HT1080 (cell line): Measurements from ENCODE around the gene ABCC4. TPM values are rescaled to one million over a fixed set of nuclear protein-coding genes. Genes with fewer than 3 reads are reported as not detected.
A peak's percentile ranks its signal among the peaks of the same experiment; 100 is the strongest.
"Not testable (repeated sequence)": the region's sequence is repeated elsewhere in the genome, so short reads cannot be mapped to it uniquely, and the experiment has no call there.

Experiments
- DNase-seq: peaks from one replicate; pipeline ENCODE4 v3.0.0-alpha.2; 2015; ENCODE audit warnings: low read depth
- total RNA-seq: library from RNA; depleted of rRNA; stranded (reverse); fragments of >200 nt; shearing (Covaris generic); gene quantifications from 2 replicates; pipeline ENCODE4 v1.2.3, GENCODE V29; 2014

Gene ABCC4
- total RNA-seq, 1 experiment from 2014 or later: 17.2 TPM

DNA sequence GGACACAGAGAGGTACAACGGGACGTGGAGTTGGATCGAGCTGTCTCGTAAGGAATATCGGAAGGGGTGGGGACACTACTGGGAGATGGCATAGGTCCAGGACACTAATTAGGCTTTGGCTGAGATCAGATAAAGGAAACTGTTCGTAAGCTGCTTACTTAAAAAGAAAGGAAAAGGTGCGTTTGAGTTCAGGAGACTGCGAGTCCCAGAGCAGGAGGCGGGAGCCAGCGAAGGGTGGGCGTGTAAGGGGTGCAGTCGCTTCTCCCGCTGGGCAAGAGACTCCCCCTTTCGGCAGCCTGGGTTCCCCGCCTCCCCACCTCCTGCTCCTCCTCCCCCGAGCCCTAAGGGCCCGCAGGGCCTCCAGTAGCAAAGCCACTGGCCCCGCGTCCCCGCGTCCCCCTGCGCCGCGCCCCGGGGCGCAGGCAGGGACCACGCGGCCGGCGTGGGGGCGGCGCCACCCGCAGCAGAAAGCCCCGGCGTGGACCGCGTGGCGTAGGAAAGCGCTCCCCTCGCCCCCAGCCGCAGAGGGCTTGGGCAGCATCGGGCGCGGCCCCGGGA is 547 bp downstream of the ABCC4 start:
- DNase-seq: peak; percentile 53

GRCh38 chr13:95298971-95299621 is 2.2 kb downstream of the ABCC4 start:
- peak; percentile 84 for DNase-seq

DNA sequence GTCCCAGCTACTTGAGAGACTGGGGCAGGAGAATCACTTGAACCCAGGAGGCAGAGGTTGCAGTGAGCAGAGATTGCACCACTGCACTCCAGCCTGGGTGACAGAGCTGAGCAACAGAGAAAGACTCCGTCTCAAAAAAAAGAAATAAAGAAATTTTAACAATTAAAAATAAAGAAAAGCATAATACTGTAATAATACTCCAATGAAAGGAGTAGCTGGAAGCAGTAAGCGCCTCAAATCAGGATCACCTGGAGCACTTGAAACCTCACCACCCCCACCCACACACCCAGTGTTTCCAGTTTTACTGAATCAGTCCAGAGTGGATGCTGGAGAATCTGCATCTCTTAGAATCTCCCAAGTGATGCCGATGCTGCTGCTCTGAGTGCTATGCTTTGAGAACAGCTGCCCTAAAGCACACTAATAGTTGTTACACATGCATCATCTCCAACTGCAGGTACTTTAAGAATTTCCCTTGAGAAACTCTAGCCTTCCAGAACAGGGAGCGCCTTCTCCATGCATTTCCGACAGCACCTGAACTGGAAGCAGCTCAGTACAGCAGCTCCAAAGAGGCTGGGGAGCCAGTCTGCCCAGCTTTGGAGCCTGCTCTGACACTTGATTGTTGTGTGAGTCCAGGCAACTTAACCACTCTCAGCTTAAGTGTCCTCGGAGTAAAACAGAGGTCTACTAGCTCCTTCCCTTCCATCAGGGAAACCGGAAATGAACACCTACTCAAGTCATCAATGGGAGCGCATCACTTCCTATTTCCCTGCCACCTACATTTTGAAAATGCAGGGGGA is 2.9 kb downstream of the ABCC4 start:
- DNase-seq: no peak

GRCh38 chr13:95296326-95296925 is 4.8 kb downstream of the ABCC4 start:
- DNase-seq: no peak

GRCh38 chr13:95295026-95295425 is 6.2 kb downstream of the ABCC4 start:
- no peak for DNase-seq

DNA sequence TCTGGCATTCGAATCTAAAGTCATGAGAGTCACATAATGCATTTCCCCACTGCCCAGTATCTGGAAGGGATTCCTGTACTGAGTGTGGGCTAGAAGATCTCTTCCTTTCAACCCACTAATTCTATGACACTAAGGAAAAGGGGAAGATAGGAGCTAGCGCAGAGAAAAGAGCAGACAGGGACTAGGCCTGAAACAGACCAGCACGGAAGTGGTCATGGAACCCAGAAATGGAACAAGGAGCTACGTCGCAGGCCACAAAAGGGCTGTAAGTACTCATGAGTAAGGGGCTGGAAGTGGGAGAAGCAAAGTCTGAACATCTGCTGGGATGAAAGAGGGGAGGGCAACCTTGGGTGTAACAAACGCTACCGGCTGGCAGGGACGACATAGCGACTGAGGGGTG is 8.6 kb downstream of the ABCC4 start:
- DNase-seq: no peak

DNA sequence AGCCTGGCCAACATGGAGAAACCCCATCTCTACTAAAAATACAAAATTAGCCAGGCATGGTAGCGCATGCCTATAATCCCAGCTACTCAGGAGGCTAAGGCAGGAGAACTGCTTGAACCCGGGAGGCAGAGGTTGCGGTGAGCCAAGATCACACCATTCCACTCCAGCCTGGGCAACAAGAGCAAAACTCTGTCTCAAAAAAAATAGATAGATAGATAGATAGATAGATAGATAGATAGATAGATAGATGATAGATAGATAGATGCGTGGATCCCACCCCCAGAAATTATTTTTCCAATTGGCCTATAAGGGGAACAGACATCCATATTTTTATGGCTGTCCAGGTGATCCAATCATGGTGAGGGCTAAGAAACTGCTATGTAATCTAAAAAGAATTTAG is 11.3 kb downstream of the ABCC4 start:
- not testable (repeated sequence) for DNase-seq

- DNase-seq: no peak
These were observed 12.2 kb downstream of the ABCC4 start for GRCh38 chr13:95289020-95289444.

GRCh38 chr13:95284436-95284835 is 16.8 kb downstream of the ABCC4 start:
- no peak for DNase-seq

- DNase-seq: no peak
These were observed 22.2 kb downstream of the ABCC4 start for GRCh38 chr13:95279016-95279415.

DNA sequence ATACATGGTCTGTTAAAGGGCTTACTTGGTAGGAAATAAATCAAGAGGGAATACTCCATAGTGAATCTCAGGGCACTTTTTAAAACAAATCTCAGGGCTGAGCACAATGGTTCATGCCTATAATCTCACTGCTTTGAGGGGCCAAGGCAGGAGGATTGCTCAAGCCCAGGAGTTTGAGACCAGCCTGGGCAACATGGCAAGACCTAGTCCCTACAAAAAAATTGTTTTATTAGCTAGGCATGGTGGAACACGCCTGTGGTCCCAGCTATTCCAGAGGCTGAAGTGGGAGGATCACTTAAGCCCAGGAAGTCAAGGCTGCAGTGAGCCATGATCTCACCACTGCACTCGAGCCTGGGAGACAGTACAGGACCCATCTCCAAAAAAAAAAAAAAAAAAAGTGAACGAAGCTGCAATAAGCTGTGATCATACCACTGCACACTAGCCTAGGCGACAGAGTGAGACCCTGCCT is 25.2 kb downstream of the ABCC4 start:
- DNase-seq: no peak

DNA sequence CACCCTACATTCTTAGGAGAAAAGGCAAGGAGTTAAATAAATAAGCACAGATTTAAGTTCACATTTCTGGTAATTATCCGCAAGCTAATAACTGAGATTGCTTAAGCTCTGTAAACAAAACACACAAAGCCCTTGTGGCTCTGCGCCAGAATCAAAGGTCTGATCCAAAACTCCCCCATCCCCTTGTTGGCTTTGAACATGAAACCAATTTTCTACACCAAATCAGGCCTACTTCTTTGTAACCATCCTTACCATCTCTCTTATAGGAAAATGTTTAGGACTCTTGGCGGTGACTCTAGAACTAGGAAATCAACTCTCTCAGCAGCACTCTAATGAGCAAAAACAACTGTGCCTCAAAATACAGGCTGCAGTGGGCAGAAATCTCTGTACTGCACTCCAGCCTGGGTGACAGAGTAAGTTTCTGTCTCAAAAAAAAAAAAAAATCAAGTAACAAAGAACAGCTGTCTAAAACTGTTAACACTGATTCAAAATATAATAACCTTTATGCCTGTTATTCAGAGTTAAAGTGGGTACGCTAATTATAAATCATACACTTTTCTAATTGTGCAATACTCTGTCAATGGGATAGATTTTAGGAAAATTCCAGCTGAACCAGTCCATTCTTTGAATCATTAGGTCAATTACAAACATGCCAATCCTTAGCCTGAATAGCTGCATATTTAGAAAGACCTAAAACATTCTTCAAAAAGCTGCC is 25.8 kb downstream of the ABCC4 start:
- no peak for DNase-seq

DNA sequence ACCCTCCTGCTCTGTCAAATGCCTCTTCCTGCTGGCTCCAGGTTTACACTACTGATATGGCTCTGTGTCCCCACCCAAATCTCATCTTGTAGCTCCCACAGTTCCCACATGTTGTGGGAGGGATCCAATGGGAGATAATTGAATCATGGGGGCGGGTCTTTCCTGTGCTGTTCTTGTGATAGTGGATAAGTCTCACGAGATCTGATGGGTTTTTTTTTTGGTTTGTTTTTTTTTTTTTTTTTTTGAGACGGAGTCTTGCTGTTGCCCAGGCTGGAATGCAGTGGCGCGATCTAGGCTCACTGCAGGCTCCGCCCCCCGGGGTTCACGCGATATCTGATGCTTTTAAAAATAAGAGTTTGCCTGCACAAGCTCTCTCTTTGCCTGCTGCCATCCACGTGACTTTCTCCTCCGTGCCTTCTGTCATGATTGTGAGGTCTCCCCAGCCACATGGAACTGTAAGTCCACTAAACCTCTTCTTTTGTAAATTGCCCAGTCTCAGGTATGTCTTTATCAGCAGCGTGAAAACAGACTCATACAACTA is 27.6 kb downstream of the ABCC4 start:
- not testable (repeated sequence) for DNase-seq

DNA sequence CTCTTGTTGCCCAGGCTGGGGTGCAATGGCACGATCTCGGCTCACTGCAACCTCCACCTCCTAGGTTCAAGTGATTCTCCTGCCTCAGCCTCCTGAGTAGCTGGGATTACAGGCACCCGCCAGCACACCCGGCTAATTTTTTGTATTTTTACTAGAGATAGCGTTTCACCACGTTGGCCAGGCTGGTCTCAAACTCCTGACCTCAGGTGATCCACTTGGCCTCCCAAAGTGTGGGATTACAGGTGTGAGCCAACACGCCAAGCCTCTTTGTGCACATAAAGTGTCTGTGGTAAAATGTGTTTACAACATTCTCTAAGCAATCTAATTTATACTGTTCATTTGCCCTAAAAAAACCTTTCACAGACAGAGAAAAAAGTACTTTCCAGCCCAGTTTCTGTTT is 29.2 kb downstream of the ABCC4 start:
- DNase-seq: not testable (repeated sequence)

DNA sequence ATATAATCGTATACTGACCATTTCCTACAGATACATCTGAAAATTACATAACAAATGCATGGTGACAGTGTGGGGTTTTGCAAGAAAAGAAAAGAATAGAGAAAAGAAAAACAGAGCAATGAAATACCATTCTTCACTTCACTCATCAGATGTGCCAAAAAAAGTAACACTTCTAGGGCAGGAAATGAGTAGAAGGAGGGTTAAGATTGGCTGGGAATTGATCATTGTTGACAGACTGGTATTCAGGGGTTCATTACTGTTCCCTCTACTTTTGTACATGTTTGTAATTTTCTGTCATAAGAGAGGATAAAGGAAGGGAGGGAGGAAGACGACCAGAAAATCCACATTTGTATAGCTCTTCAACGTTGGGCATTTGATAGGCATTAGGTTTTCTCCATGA is 31.5 kb downstream of the ABCC4 start:
- DNase-seq: no peak

- not testable (repeated sequence) for DNase-seq
These were observed 32.7 kb downstream of the ABCC4 start for GRCh38 chr13:95268343-95269065.

- DNase-seq: peak; percentile 64
These were observed 33.4 kb downstream of the ABCC4 start for GRCh38 chr13:95267662-95268342.

DNA sequence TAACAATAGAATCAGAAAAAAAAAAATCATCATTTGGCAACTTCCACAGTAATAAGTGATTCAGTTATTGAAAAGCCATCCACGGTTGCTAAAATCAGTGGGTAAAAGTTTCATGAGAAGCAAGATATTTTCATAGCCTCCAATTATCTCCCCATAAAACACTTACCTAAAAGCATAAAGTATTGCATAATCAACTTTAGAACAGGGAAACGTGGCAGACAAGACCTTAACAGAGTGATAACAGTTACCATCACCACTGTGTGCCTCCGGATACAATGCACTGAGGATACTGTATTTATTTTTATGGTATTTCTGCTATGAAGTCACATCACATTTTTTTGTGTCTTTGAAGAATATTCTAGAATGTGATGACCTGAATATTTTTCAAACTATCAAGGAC is 37.0 kb downstream of the ABCC4 start:
- DNase-seq: no peak

GRCh38 chr13:95262837-95263384 is 38.3 kb downstream of the ABCC4 start:
- no peak for DNase-seq
